ENCODE results near the gene TRIM29. TPM values are rescaled to one million over a fixed set of nuclear protein-coding genes. Genes with fewer than 3 reads are reported as not detected.

The TRIM29 gene
- total RNA-seq, 1 donor from 2014 or later = 146 TPM

- TF ChIP-seq CTCF (IDR thresholded peaks at IDR 0.05; ENCODE audit: insufficient read depth, low read length, severe bottlenecking) = no peak
- FAIRE-seq = peak; percentile 88
- Histone ChIP-seq H3K27me3 (ENCODE audit: control insufficient read depth, insufficient read depth, low read length) (no peaks in the 10 kb centered on the region), H3K4me3 (ENCODE audit: low read depth, low read length) (peak overlapping the region; percentile 83), H3K36me3 (ENCODE audit: control insufficient read depth, insufficient read depth, low read length) (peaks cover 21% of the 10 kb centered on the region)
- no peak for DNase-seq (ENCODE audit: low read depth)
Measured at GRCh38 chr11:120133216-120134105, 4.5 kb downstream of the TRIM29 start.

- no peak for DNase-seq (ENCODE audit: low read depth)
- Histone ChIP-seq H3K36me3 (ENCODE audit: control insufficient read depth, insufficient read depth, low read length) (peaks cover 28% of the 10 kb centered on the region), H3K4me3 (ENCODE audit: low read depth, low read length) (peak overlapping the region; percentile 6), H3K27me3 (ENCODE audit: control insufficient read depth, insufficient read depth, low read length) (no peaks in the 10 kb centered on the region)
- no peak for TF ChIP-seq CTCF (IDR thresholded peaks at IDR 0.05; ENCODE audit: insufficient read depth, low read length, severe bottlenecking)
- FAIRE-seq = no peak
Measured at GRCh38 chr11:120132645-120133185, 5.2 kb downstream of the TRIM29 start.

- no peak for TF ChIP-seq CTCF (IDR thresholded peaks at IDR 0.05; ENCODE audit: insufficient read depth, low read length, severe bottlenecking)
- FAIRE-seq = no peak
- DNase-seq (ENCODE audit: low read depth) = peak; percentile 78
- Histone ChIP-seq H3K36me3 (ENCODE audit: control insufficient read depth, insufficient read depth, low read length) (peaks cover 34% of the 10 kb centered on the region), H3K27me3 (ENCODE audit: control insufficient read depth, insufficient read depth, low read length) (no peaks in the 10 kb centered on the region), H3K4me3 (ENCODE audit: low read depth, low read length) (peak overlapping the region; percentile 4)
Measured at GRCh38 chr11:120131941-120132644, 5.8 kb downstream of the TRIM29 start.

GRCh38 chr11:120130991-120131760, 6.7 kb downstream of the TRIM29 start:
- no peak for TF ChIP-seq CTCF (IDR thresholded peaks at IDR 0.05; ENCODE audit: insufficient read depth, low read length, severe bottlenecking)
- H3K27me3 ChIP-seq (ENCODE audit: control insufficient read depth, insufficient read depth, low read length) = no peaks in the 10 kb centered on the region
- FAIRE-seq = no peak
- DNase-seq (ENCODE audit: low read depth) = no peak
- H3K36me3 ChIP-seq (ENCODE audit: control insufficient read depth, insufficient read depth, low read length) = peaks cover 41% of the 10 kb centered on the region
- no peak overlapping the region for H3K4me3 ChIP-seq (ENCODE audit: low read depth, low read length)

GRCh38 chr11:120130176-120130980, 7.5 kb downstream of the TRIM29 start:
- TF ChIP-seq CTCF (IDR thresholded peaks at IDR 0.05; ENCODE audit: insufficient read depth, low read length, severe bottlenecking) = no peak
- FAIRE-seq = peak; percentile 52
- H3K36me3 ChIP-seq (ENCODE audit: control insufficient read depth, insufficient read depth, low read length) = peaks cover 45% of the 10 kb centered on the region
- H3K4me3 ChIP-seq (ENCODE audit: low read depth, low read length) = no peak overlapping the region
- no peaks in the 10 kb centered on the region for H3K27me3 ChIP-seq (ENCODE audit: control insufficient read depth, insufficient read depth, low read length)
- DNase-seq (ENCODE audit: low read depth) = no peak

Data from bronchial epithelial cell (primary cell).